HG02642 (cell line): ENCODE results near the gene RRH.
"Not testable (repeated sequence)": the region's sequence is repeated elsewhere in the genome, so short reads cannot be mapped to it uniquely, and the experiment has no call there.

Source experiments
- ATAC-seq: cut with Tn5 transposase; IDR thresholded peaks from one replicate; pipeline ENCODE4 v1.9.1; 2021; ENCODE audit warnings: mild to moderate bottlenecking; ENCODE audit not compliant: unreplicated experiment, poor library complexity

RRH gene, protein sequence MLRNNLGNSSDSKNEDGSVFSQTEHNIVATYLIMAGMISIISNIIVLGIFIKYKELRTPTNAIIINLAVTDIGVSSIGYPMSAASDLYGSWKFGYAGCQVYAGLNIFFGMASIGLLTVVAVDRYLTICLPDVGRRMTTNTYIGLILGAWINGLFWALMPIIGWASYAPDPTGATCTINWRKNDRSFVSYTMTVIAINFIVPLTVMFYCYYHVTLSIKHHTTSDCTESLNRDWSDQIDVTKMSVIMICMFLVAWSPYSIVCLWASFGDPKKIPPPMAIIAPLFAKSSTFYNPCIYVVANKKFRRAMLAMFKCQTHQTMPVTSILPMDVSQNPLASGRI

DNA sequence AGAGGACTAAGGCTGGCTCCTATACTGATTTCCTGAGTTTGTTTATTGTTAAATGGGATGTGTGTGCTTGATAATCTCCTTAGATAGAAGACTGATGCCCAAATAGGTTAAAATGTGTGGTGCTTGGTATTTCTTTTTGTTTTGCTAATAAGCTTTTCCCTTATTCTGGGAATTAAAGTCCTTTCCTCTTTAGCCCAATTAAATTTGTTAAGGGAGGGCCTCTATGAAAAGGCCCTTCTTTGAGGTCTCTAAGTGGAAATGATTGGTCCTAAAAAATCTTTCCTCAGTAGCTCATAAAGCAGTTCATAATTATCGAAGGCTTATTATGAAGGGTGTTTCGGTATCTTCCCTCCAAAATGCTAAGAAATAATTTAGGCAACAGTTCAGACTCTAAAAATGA is at the start of gene RRH:
RRH (plus strand) TSS at position 301 of the 400 bp plus-strand sequence; CDS start at position 357, 56 bp downstream.
- no peak for ATAC-seq

DNA sequence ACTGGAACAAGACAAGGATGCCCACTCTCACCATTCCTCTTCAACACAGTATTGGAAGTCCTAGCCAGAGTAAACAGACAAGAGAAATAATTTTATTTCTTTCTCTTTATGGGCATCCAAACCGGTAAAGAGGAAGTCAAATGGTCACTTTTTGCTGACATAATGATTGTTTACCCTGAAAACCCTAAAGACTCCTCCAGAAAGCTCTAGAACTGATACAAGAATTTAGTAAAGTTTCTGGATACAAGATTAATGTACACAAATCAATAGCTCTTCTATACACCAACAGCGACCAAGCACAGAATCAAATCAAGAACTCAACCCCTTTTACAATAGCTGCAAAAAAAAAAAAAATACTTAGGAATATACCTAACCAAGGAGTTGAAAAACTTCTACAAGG is 45.7 kb upstream of the RRH start:
- not testable (repeated sequence) for ATAC-seq

DNA sequence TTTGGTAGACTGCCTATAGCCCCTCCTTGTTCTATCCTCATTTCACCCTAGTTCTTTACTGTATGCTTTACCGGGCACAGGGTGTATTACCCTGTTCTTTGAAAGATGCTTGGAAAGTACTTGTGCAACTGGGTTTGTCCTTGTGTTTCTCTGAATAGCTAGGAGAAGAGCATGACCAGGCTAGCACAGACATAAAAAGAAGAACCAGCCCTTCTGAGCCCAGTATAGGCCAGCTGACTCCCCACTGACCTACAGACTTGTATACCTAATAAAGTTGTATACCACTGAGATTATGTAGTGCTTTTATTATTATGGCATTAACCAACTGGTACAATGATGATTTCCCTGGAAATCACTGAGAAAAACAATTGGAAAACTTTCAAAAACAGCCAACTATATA is 40.9 kb upstream of the RRH start:
- no peak for ATAC-seq

DNA sequence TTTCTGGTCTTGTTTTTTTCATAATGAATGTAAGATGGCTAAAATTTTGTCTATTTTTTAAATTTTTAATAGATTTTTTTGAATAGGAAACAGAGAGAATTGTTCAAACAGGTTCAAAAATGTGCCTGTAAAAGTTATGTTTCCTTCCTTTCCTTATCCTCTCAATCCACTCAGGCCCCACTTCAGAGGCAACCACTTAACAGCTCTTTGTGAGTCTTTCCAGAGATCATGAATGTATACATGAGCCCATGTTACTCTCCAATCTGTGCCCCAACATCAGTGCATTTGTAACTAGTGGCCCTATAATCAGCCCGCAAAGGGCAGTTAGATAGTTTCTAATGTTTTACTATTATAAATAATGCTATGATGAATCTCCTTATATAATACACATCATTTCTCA is 40.0 kb upstream of the RRH start:
- ATAC-seq, result no peak

DNA sequence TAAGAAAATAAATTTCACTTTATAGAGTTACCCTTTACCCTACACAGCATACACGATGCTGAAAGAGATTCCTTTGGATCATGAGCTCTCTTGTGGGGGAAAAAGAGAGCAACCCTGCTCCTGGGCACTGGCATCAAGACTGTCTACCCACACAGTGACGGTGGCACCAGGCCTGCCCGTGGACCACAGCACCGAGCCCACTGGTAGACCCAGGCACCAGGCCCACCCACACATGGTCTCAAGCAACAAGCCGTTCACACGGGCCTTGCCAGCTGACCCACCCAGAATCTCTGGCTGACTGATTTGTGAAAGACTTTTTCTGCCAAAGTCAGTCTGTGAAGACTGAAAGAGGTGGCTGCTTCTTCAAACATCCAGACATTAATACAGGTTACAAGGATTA is 32.7 kb upstream of the RRH start:
- no peak for ATAC-seq

DNA sequence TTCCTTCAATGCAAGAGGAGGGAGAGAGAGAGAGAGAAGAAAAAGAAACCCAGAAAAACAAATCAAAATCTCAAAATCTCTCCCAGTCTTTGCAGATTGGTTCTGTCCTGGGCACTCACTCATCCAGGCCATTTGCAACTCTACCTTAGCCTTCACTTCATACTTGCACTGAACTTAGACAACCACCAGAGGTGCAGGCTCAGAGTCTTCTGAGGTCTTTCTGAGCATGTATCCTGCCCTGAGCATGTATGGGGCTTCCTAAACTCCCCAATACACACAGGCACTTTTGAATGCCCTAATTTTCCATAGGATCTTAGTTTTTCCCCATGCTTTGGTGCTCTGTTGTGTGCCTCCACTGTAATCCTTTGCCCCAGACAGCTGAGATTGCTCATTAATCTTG is 28.9 kb upstream of the RRH start:
- ATAC-seq, result peak; percentile 54

DNA sequence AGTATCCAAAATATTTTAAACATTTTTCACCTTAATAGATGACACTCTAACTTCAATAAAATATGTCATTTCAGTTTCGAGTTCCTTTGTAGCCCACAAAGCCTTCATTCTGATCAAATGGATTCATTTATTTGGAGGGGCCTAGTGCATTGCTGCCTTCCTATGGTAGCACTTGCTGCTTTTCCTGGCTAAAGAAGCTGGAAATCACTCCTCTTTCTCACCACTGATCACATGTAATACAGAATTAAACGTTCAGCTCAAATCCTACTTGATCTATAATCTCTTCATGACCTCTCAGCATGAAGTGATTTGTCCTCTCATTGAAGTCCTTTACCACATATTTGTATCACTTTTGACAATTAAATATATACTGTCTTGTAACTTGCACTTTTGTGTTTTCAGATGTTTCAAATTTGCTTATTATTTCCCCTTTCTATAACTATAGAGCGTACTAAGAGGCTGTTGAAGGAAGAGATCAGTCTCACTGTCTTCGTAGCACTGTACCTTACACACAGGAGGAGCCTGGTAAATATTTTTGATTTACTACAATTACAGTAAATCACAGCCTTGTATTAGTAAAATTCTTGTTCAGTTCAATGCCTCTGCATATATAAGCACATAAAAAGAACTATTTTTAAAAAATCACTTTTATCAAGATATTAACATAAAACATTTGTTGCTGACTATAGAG is 26.5 kb upstream of the RRH start:
- no peak for ATAC-seq

DNA sequence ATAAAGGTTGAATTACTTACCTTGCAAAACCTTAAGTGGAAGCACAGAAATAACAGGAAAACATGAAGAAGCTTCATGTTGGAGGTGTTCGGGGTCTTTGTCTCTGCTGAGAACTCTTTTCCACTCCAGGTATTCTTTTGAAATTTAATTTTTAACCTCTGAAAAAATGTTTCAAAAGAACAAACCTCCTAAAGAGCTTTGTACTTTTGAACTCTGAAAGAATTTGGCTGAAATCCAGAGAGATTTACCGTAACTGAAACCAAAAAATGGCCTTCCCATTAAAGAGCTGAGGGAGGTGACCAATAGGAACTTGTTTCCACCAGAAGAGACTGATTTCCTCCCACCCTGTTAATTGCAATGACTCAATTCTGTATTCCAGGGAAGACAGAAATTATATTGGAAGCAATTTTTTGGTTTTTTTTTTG is 25.9 kb upstream of the RRH start, which contains the start of gene CFI:
CFI (minus strand) TSS at position 105 of the 425 bp plus-strand sequence; CDS start at position 77, 28 bp downstream.
- ATAC-seq, result no peak

DNA sequence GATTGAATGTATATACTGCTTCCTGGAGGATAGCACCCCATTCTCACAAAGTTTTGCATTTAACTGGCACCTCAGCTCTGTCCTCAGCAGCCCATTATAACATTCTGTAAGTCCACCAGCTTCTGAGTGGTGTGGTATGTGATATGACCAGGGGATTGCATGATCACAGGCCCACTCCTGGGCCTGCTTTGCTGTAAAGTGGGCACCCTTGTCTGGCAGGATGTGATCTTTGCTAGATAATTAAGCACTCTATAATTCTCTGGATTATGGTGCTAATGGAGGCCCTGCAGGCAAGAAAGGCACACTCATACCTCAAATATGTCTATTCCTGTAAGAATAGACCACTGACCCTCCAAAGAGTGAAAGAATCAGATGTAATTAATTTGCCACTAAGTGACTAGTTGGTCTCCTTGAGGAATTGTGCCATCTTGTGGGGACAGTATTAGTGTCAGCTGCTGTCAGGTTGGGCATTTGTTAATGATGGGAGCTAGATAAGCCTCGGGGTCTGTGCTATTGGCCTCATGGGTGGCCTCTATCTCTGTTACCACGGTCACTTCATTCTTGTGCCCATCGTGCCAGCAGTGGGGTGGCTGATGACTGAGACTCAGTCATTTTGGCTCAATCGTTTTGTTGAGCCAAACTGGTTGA is 23.7 kb upstream of the RRH start:
- ATAC-seq, result peak; percentile 69

DNA sequence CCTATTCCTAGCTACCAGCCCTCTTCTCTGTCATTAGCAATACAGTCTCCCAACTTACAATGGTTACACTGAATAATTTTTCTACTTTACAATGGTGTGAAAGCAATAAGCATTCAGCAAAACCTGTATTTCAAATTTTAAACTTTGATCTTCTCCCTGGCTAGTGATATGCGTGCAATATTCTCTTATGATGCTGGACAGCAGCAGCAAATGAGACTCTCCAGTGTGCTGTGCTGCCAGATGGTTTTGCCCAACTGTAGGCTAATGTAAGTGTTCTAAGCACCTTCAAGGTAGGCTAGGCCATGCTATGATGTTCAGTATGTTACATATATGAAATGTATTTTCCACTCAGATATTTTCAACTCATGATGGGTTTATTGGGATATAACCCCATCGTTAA is 18.1 kb upstream of the RRH start:
- ATAC-seq, result no peak

DNA sequence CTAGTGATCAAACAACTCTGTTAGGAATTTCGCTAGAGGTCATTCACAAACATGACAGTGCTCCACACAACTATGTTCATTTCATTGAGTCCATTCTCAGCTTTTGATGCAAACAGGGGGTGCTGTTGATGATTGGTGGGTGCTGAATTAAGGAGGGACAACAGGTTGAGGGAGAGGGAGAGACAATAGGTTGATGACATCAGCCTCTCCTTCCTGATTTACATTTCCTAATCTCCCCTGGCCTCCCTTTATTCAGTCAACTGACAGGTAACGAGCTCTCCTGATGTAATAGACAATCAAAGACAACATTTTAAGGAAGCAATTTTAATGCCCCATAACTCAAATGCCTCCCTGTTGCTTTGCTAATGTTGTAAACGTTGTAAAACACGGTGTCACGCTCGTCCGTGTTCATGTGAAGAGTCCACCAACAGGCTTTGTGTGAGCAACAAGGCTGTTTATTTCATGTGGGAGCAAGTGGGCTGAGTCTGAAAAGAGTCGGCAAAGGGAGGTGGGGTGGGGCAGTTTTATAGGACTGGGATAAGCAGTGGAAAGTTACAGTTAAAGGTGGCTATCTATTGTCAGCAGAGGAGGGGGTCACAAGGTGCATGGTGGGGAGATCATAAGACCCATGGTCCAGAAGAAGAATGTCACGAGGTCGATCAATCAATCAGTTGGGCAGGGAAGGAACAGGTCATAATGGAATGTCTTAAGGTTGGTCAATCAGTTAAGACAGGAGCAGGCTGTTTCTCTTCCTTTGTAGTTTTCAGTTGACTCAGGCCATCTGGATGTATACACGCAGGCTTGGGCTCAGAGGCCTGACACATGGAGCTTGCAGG is 17.0 kb upstream of the RRH start:
- no peak for ATAC-seq

DNA sequence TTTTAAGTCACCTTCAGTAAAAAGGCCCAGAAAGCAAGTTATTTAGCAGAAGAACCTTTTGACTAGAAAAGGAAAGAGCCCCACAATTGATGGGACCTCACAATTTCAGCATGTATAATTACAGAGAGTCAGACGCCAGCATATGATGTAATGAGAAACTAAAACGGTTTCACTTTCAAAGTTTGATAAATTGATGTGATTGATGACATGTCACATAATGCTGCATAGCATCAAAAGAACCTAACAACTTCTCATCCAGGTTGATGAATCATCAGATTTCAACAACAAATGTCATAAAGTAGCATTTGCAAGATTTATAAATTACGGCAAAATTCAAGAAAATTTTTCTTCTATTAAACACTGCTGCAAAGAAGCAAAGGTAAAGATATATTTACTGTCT is 16.1 kb upstream of the RRH start:
- no peak for ATAC-seq

DNA sequence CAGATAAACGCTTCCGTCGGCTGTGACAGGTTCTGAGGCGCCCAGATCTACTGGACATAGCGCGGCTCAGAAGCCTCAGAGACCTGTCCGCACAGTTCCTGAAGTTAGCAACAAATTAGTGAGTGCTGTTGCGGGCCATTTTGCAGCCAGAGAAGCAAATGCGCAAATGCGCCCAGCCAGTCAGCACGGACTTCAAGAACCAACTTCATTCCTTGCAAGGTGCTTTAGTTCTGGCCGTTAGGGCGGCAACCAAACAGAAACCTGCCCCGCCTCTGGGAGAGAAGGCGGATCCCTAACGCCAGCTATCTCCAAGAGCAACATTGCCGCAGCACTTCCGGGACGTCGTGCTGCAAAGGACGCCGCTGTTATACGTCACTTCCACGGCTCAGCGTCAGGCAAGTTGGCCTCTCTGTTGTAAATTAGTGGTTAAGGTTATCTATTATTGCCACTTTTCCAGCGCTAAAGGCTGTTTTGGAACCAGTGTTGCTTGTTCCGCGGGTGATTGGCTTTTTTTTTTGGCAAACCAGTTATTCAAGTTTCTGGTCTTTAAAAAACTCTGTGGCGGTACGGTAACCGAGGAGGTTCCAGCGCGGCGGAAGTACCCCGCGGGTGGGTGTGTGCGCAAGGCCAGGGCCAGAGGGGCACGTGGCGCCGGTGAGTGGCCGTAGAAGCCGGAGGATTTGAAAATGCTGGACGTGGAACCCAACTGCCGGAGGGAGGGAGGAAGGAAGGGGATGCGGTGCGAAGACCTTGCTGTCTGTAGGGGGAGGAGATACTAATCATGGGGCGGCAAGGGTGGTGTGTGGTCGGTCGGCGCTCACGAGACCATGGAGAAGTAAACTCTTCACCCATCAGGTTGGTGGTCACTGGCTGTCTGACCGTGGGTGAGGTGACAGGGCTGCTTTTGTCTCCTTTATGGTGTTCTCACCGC is 12.4 kb upstream of the RRH start, which contains the start of gene GAR1:
GAR1 (plus strand) TSS at position 612 of the 931 bp plus-strand sequence. CDS start 403 bp downstream, outside the sequence.
- peak; percentile 100 for ATAC-seq

DNA sequence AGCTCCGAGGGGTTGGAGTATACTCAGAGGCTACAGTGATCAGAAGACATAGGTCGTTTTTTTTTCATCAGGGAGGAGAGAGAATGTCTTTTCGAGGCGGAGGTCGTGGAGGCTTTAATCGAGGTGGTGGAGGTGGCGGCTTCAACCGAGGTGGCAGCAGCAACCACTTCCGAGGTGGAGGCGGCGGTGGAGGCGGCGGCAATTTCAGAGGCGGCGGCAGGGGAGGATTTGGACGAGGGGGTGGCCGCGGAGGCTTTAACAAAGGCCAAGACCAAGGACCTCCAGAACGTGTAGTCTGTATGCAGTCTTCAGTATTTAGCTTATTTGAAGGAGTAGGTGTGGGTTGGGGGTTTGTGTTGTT is 11.7 kb upstream of the RRH start:
- ATAC-seq, result no peak

DNA sequence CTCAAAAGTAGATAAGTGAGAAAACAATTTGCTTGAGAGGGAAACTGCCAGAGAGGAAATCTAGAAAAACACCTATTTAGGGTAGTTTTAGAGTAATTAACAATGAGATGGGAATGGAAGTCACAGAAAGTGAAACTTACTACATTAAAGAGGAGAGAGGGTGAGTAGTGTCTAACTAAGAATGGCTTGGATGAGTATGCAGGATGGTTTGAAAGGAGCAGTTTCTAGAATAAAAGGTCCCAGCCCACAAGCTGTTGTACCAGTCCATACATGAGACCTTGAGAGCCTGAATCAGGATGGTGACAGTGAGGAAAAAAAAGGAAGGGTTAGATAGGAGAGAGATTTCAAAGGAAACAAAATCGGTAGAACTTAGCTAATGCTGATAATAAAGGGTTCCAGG is 10.9 kb upstream of the RRH start:
- no peak for ATAC-seq

DNA sequence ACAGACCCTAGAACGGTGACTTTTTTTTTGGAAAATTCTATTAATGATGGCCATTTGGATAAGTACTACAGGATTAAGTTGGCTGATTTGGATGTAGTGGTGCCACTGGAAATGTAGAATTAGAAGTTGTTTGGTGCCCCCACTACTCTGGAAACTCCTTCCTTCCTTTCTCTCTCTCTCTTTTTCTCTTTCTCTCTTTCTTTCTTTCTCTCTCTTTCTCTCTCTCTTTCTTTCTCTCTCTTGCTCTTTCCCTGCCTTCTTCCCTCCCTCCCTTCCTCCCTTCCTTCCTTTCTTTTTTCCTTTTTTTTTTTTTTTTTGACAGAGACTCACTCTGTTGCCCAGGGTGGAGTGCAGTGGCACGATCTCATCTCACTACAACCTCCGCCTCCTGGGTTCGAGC is 9.5 kb upstream of the RRH start:
- no peak for ATAC-seq

DNA sequence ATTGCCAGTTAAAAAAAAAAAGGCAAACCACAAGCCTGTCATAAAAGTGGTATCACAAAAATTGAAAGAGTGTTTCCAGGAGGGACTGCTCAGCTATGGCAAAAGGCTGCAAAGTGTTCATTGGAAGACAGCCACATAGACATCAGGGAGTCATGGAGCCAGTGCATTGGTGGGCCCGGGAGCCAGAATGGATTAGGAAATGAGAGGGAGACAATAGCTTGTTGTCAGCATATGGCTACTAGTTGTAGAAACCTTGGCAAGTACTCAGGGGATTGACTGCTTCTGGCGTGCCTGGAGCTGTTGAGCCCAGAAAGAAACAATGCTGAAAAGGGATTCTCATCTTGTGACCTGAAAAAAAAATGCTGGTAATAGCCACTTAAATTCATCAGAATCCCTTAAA is 7.2 kb upstream of the RRH start:
- no peak for ATAC-seq

DNA sequence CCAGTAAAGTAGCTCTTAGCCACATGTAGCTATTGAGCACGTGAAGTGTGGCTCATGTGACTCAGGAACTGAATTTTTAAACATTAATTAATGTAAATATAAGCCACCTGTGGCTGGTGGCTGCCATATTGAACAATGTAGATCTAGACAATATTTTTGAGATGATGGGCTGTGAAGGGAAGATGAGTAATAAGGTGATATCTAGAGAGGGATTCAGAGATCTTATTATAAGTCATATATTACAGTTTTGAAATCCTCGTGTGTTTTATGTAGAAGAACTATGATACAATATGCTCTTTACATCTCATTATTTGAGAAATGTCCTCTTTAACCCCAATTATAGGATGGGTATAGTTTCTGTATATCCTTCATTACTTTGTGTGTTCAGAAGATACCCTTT is 6.6 kb upstream of the RRH start:
- no peak for ATAC-seq

DNA sequence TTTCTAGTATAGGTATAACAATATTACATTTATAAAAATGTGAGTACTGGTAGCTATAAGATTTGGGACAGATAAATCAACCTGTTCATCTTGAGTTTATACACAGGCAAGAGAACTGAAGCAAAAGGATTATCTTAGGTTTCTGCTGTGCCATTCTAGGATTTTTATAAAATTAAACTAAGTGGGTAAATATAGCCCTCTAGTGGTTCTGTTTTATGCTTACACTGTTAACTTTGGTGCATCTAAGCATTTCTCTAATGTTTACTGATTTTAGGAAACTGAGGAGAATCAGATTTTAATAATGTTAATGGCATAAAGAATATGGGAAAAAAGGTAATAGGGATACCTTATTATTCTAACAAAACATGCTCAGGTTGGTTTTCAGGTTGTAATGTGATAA is 1.1 kb upstream of the RRH start:
- no peak for ATAC-seq
